ENCODE measurements around the gene PHLDB1. TPM values are rescaled to one million over a fixed set of nuclear protein-coding genes. Genes with fewer than 3 reads are reported as not detected.
"Not testable (repeated sequence)": the region's sequence is repeated elsewhere in the genome, so short reads cannot be mapped to it uniquely, and the experiment has no call there.

PHLDB1 gene
- total RNA-seq, 1 experiment from 2014 or later = 36.2 TPM

DNA sequence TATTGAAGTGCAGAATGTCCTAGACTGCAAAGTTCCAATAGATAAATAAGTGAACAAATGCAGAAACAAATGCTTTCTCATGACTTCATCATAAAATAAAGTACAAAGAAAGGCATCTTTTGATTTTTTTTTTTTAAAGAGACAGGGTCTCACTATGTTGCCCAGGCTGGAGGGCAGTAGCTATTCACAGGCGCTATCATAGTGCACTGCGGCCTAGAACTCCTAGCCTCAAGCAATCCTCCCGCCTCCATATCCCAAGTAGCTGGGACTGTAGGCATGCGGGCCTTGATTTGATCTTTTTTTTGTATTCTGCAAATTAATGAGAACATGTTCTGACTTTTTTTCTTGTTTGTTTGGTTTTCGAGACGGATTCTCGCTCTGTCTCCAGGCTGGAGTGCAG, 32.8 kb upstream of the PHLDB1 start:
- RAD21 ChIA-PET (ENCODE audit: low non-redundant PET in 1 of 2, low total read pairs in 2 of 2, uncharacterized antibody in 2 of 2, unreplicated experiment in 2 of 2) = interaction anchor here in 1 of 2 experiments (0.6 kb wide), 1 partner anchor 243 kb away, joined by 3 read pairs; no protein-coding TSS in a partner anchor
- H3K4me3 ChIP-seq (replicated peaks in 1 of 2; ENCODE audit: low read depth in 1 of 2, low read length in 2 of 2) = no peak overlapping the region

DNA sequence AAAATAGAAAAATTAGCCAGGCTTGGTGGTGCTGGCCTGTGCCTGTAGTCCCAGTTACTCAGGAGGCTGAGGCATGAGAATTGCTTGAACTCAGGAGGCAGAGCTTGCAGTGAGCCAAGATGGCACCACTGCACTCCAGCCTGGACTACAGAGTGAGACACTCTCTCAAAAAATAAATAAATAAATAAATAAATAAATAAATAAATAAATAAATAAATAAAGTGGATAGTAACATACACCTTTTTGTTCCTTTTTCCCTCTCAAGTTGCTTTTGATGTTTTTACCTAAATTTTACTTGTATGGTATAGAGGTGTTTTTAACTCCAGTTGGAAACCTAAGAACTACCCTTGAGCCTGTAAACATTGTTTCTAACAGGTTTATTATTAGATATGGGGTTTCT, 29.4 kb upstream of the PHLDB1 start:
- H3K4me3 ChIP-seq (replicated peaks in 1 of 2; ENCODE audit: low read depth in 1 of 2, low read length in 2 of 2); H3K27ac ChIP-seq (ENCODE audit: low read depth, low read length); POLR2A ChIA-PET; H3K4me2 ChIP-seq (ENCODE audit: low read length); RAD21 ChIA-PET (ENCODE audit: low non-redundant PET in 1 of 2, low total read pairs in 2 of 2, uncharacterized antibody in 2 of 2, unreplicated experiment in 2 of 2); H3K9me2 ChIP-seq (ENCODE audit: insufficient read depth); BruUV-seq (replicated peaks); H3K27me3 ChIP-seq (ENCODE audit: insufficient read depth, low read length); H3K9me3 ChIP-seq (ENCODE audit: control insufficient read depth in 1 of 2, insufficient read depth in 1 of 2, low read depth in 1 of 2, low read length in 2 of 2); intact Hi-C loops (cut with micrococcal nuclease); H3K9ac ChIP-seq (ENCODE audit: low read length); DNase-seq (ENCODE audit: low read depth, low spot score); H3K36me3 ChIP-seq (ENCODE audit: control insufficient read depth in 1 of 2, insufficient read depth in 2 of 2, low read length in 2 of 2); H2AFZ ChIP-seq (ENCODE audit: low read depth, low read length, poor library complexity, severe bottlenecking); ATAC-seq: not testable (repeated sequence)
- CTCF ChIA-PET = interaction anchor here (1.7 kb wide), 1 partner anchor 17 kb away, joined by 4 read pairs; no protein-coding TSS in a partner anchor
- H4K20me1 ChIP-seq (ENCODE audit: insufficient read depth) = peaks cover 15% of the 10 kb centered on the region; the same call in 1 of the 2 replicates
- peaks cover 92% of the 10 kb centered on the region for H3K79me2 ChIP-seq (ENCODE audit: insufficient read depth, low read length)
- H3K4me1 ChIP-seq (ENCODE audit: control insufficient read depth in 1 of 2, insufficient read depth in 2 of 2, low read length in 2 of 2) = peaks cover 5 to 15% of the 10 kb centered on the region in 2 experiments; a peak in 3 of 4 replicates

More for the DNA sequence above, 32.8 kb upstream of the PHLDB1 start:
- H4K20me1 ChIP-seq (ENCODE audit: insufficient read depth) = peaks cover 9% of the 10 kb centered on the region; the same call in 1 of the 2 replicates
- H3K27me3 ChIP-seq (ENCODE audit: insufficient read depth, low read length) = no peaks in the 10 kb centered on the region
- POLR2A ChIA-PET = no interaction called here
- H3K4me2 ChIP-seq (ENCODE audit: low read length) = peak overlapping the region; percentile 82; the same call in 1 of the 2 replicates
- no peak for DNase-seq (ENCODE audit: low read depth, low spot score)
- no peaks in the 10 kb centered on the region for H3K36me3 ChIP-seq (ENCODE audit: control insufficient read depth in 1 of 2, insufficient read depth in 2 of 2, low read length in 2 of 2)
- no peak overlapping the region for H2AFZ ChIP-seq (ENCODE audit: low read depth, low read length, poor library complexity, severe bottlenecking)
- no peak overlapping the region for H3K9ac ChIP-seq (ENCODE audit: low read length)
- CTCF ChIA-PET = no interaction called here
- H3K9me3 ChIP-seq (ENCODE audit: control insufficient read depth in 1 of 2, insufficient read depth in 1 of 2, low read depth in 1 of 2, low read length in 2 of 2) = no peaks in the 10 kb centered on the region
- BruUV-seq (replicated peaks) = no TSS peak
- no peaks in the 10 kb centered on the region for H3K9me2 ChIP-seq (ENCODE audit: insufficient read depth)
- H3K27ac ChIP-seq (ENCODE audit: low read depth, low read length) = no peak overlapping the region
- intact Hi-C loops (cut with micrococcal nuclease) = no loop called here
- no peak for ATAC-seq
- peaks cover 5 to 23% of the 10 kb centered on the region in 2 experiments for H3K4me1 ChIP-seq (ENCODE audit: control insufficient read depth in 1 of 2, insufficient read depth in 2 of 2, low read length in 2 of 2)
- H3K79me2 ChIP-seq (ENCODE audit: insufficient read depth, low read length) = peaks cover 74% of the 10 kb centered on the region
- TF ChIP-seq ELF1 (IDR thresholded peaks at IDR 0.05; ENCODE audit: borderline replicate concordance, low read depth) (no peak), EGR1 (IDR thresholded peaks at IDR 0.05; ENCODE audit: low read depth) (no peak)

DNA sequence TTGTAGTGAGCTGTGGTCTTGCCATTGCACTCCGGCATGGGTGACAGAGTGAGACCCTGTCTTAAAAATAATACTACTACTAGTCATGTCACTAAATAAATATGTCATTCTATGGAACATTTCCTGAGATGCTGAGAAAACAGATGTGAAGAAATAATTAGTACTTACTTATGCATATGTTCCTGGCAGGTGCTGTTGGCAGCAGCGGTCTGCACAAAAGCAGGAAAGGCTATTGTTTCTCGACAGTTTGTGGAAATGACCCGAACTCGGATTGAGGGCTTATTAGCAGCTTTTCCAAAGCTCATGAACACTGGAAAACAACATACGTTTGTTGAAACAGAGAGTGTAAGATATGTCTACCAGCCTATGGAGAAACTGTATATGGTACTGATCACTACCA, 26.4 kb upstream of the PHLDB1 start:
- RAD21 ChIA-PET (ENCODE audit: low non-redundant PET in 1 of 2, low total read pairs in 2 of 2, uncharacterized antibody in 2 of 2, unreplicated experiment in 2 of 2) = no interaction called here
- no peak overlapping the region for H2AFZ ChIP-seq (ENCODE audit: low read depth, low read length, poor library complexity, severe bottlenecking)
- CTCF ChIA-PET = no interaction called here
- peaks cover 9% of the 10 kb centered on the region; the same call in 1 of the 2 replicates for H4K20me1 ChIP-seq (ENCODE audit: insufficient read depth)
- H3K4me2 ChIP-seq (ENCODE audit: low read length) = no peak overlapping the region
- H3K79me2 ChIP-seq (ENCODE audit: insufficient read depth, low read length) = peaks cover 65% of the 10 kb centered on the region
- no peaks in the 10 kb centered on the region for H3K4me1 ChIP-seq (ENCODE audit: control insufficient read depth in 1 of 2, insufficient read depth in 2 of 2, low read length in 2 of 2)
- no peak for ATAC-seq
- no peaks in the 10 kb centered on the region for H3K27me3 ChIP-seq (ENCODE audit: insufficient read depth, low read length)
- intact Hi-C loops (cut with micrococcal nuclease) = no loop called here
- H3K9ac ChIP-seq (ENCODE audit: low read length) = no peak overlapping the region
- no peaks in the 10 kb centered on the region; the same call in 1 of the 2 replicates for H3K9me2 ChIP-seq (ENCODE audit: insufficient read depth)
- H3K36me3 ChIP-seq (ENCODE audit: control insufficient read depth in 1 of 2, insufficient read depth in 2 of 2, low read length in 2 of 2) = peaks cover 26 to 32% of the 10 kb centered on the region in 2 experiments
- no peak overlapping the region for H3K4me3 ChIP-seq (replicated peaks in 1 of 2; ENCODE audit: low read depth in 1 of 2, low read length in 2 of 2)
- POLR2A ChIA-PET = no interaction called here
- no peaks in the 10 kb centered on the region for H3K9me3 ChIP-seq (ENCODE audit: control insufficient read depth in 1 of 2, insufficient read depth in 1 of 2, low read depth in 1 of 2, low read length in 2 of 2)
- DNase-seq (ENCODE audit: low read depth, low spot score) = no peak
- TF ChIP-seq SP1 (IDR thresholded peaks at IDR 0.05; ENCODE audit: low read depth) (no peak), FOSL1 (IDR thresholded peaks at IDR 0.05; ENCODE audit: low read depth) (no peak), TCF7L2 (IDR thresholded peaks at IDR 0.05; ENCODE audit: borderline replicate concordance, extremely low read depth, insufficient read depth, insufficient read length) (no peak), ELF1 (IDR thresholded peaks at IDR 0.05; ENCODE audit: borderline replicate concordance, low read depth) (no peak), ZFX (IDR thresholded peaks at IDR 0.05) (no peak), EZH2 (IDR thresholded peaks at IDR 0.05) (no peak)
- no TSS peak for BruUV-seq (replicated peaks)
- H3K27ac ChIP-seq (ENCODE audit: low read depth, low read length) = no peak overlapping the region

All from HCT116 (cell line).